ENCODE data around the gene CLDN11.

Gene CLDN11

DNA sequence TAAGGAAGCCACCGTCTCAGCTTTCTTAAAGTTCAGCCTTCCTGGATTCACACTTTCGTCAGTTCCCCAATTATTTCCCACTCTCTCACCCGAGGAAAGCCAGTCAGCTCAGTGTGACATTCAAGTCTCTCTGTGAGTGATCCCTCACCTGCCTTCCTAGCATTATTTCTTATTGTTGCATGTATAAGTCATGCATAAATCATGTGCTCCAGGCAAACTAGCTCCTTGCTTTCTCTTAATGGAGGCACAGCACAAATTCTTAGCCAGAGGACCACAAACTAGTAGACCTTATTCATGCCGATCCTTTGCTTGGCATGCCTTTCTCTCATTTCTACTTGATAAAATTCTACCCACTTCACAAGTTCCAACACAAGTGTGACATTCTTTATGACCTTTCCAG, 44.3 kb downstream of the CLDN11 start:
- TF ChIP-seq, protein P1, sequence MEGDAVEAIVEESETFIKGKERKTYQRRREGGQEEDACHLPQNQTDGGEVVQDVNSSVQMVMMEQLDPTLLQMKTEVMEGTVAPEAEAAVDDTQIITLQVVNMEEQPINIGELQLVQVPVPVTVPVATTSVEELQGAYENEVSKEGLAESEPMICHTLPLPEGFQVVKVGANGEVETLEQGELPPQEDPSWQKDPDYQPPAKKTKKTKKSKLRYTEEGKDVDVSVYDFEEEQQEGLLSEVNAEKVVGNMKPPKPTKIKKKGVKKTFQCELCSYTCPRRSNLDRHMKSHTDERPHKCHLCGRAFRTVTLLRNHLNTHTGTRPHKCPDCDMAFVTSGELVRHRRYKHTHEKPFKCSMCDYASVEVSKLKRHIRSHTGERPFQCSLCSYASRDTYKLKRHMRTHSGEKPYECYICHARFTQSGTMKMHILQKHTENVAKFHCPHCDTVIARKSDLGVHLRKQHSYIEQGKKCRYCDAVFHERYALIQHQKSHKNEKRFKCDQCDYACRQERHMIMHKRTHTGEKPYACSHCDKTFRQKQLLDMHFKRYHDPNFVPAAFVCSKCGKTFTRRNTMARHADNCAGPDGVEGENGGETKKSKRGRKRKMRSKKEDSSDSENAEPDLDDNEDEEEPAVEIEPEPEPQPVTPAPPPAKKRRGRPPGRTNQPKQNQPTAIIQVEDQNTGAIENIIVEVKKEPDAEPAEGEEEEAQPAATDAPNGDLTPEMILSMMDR (IDR thresholded peaks at IDR 0.05; ENCODE audit: low read depth, low read length), result no peak
- DNase-seq (ENCODE audit: low read depth, low spot score), result no peak
- H3K4me3 ChIP-seq (ENCODE audit: low read depth, low read length), result no peak overlapping the region
- in situ Hi-C loops (cut with HindIII; ENCODE audit: low sequenced_read_pairs), result no loop called here

DNA sequence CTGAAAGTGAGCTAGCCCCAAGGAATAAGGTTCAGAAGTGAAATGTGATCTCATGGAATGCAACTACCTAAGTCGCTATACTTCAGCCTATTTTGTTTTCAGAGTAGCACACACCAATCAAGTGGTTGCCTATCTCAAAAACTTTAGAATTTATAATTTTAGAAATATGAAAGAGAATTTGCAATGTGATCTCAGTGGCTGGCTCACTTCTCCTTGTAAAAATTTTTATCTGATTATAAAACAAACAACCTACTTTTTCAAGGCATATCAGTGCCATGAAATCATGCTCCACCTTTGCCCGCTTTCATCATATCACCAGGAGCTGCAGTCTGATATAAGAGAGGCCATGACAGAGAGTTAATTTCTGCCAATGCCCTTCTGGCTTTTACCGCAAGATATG, 47.3 kb downstream of the CLDN11 start:
- in situ Hi-C loops (cut with HindIII; ENCODE audit: low sequenced_read_pairs), result no loop called here
- TF ChIP-seq, protein P1 (IDR thresholded peaks at IDR 0.05; ENCODE audit: low read depth, low read length), result no peak
- DNase-seq (ENCODE audit: low read depth, low spot score), result no peak
- H3K4me3 ChIP-seq (ENCODE audit: low read depth, low read length), result no peak overlapping the region

DNA sequence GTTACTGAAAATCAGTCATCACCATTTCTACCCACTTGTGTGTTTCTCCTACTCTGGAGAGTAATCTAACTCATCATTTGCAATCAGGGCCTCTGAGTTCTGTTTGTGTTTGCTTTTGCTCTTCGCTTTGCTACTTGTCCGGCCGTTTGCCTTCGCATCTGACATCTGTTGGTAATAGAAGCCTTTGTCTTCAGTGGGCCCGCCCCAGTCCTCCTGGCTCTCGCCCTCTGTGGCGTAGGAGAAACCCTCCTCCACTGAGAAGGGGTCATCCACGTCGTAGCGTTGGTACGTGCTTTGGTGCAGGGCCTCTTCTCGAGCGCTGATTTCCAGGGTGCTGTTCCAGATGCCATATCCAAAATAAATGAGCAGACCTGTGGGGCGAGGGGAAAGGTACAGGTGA, 48.3 kb downstream of the CLDN11 start:
- TF ChIP-seq, protein P1 (IDR thresholded peaks at IDR 0.05; ENCODE audit: low read depth, low read length), result no peak
- no peak overlapping the region for H3K4me3 ChIP-seq (ENCODE audit: low read depth, low read length)
- in situ Hi-C loops (cut with HindIII; ENCODE audit: low sequenced_read_pairs), result no loop called here
- DNase-seq (ENCODE audit: low read depth, low spot score), result no peak

DNA sequence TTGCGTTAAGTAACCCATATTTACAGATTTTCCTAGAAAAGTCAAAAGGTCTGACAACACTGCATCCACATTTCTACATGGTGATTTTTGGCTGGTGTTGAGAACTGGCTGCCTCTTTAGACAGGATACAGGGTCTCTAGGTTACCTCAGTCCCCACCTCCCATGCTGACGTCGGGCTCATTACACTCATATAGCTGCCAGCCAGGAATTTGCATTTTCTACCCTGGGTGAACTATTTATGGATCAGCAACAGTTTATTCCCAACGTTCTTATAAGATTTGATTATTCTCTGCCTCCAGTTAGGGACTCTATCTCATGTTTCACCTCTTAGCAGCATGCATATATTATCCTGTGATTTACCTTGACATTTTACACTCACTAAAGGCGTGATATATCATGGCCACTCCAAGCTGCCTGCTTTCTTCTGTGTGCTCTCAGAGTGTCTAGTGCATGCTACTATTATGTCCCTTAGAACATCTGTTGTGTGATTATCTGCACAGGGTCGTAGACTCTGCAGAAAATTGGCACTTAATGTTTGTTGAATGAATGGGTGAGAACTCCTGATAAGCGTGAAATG, 49.0 kb downstream of the CLDN11 start:
- TF ChIP-seq, protein P1 (IDR thresholded peaks at IDR 0.05; ENCODE audit: low read depth, low read length), result no peak
- in situ Hi-C loops (cut with HindIII; ENCODE audit: low sequenced_read_pairs), result no loop called here
- H3K4me3 ChIP-seq (ENCODE audit: low read depth, low read length), result no peak overlapping the region
- no peak for DNase-seq (ENCODE audit: low read depth, low spot score)

DNA sequence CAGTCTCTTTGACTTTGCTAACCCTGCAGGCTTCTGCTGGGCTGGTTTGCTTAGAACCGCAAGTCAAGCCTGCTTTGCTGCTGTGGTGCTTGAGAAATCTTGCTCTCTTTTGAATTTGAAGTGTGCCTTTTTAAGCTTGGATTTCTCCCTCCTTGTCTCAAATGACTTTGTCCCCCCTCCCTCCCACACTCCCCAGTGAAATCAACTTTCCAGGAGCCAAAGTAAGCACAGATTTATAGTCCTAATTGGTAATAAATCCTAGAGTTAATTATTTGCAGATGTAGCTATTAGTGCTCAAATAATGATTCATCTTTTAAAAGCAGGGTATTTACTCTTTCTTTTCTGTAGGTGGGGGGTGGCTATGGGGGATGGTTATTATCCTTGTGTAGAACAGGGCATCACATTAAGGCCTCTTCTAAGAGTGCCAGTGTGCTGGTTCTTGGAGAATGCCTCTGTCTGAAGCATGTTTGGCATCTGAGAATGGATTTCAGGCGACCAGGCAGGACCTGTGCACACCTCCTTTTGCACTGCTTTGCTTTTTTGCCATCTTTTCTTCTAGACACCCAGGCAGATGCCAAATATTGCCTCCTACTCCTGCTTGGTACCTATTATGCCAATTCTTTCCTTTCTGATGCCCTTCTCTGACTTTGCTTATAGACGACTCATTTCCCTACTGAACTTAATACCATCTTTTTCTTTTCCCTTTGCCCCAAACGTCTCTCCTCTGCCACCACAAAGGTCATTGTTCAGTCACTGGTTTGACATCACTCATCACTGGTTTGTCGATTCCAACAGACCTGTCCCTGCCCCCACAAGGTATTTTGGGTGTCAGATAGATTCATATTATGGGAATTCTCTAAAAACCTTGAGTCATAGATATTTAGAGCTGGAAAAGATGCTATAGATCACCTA, 50.7 kb downstream of the CLDN11 start:
- peak; percentile 65 for DNase-seq (ENCODE audit: low read depth, low spot score)
- in situ Hi-C loops (cut with HindIII; ENCODE audit: low sequenced_read_pairs), result no loop called here
- TF ChIP-seq, protein P1 (IDR thresholded peaks at IDR 0.05; ENCODE audit: low read depth, low read length), result no peak
- H3K4me3 ChIP-seq (ENCODE audit: low read depth, low read length), result no peak overlapping the region

DNA sequence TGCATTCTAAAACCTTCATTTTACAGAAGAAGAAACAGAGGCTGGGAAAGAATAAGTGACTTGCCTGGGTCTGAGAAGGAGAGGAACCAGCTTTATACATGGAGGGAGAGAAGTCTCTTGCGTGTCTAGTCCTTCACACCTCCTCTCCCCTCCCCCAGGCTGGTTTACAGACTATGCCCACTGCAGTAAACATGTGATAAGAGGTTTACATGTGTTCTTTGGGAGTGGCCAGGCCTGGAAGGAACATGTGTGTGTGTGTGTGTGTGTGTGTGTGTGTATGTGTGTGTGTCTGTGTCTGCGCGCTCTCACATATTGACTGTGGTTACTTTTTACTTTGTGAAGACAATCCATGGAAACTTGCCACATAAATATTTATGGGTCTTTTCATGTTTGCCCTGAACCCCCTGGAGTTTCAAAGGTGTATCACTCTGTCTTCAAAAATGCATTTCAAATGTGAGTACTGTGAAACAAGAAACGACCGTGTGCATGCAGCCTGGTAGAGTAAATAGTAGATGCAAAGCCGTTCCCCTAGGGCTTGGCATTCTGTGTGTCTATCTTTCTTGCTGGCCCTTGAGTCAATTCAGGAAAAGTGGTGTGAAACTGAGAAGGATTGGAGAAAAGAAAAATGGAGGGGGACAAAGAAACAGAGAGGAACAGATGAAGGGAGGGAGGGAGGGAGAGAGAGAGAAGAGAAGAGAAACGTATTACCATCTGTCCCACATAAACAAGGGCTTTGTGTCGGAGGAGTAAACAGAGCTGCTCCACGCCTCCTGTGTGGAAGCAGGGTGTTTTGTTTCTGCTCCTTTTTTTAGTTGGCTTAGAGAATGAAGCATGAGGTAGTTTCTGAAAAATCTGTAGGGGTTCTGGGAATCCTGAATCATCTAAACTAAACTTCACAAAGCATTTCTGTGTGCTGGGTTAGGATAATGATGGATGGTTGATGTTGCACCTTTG, 51.7 kb downstream of the CLDN11 start:
- in situ Hi-C loops (cut with HindIII; ENCODE audit: low sequenced_read_pairs), result no loop called here
- H3K4me3 ChIP-seq (ENCODE audit: low read depth, low read length), result no peak overlapping the region
- TF ChIP-seq, protein P1 (IDR thresholded peaks at IDR 0.05; ENCODE audit: low read depth, low read length), result no peak
- peak; percentile 65 for DNase-seq (ENCODE audit: low read depth, low spot score)
